Measurements from ENCODE around the gene MAPKBP1. TPM values are rescaled to one million over a fixed set of nuclear protein-coding genes. Genes with fewer than 3 reads are reported as not detected.

Gene MAPKBP1
- total and polyA plus RNA-seq, 9 of the 15 experiments (the other 6 are each of a cell fraction or from before 2014, with no cell fraction given): 0.15 to 9.5 (median 4.5) TPM

GRCh38 chr15:41861736-41862356, 87.6 kb downstream of the MAPKBP1 start (continued):
- no peak for TF ChIP-seq ZNF408 (CRISPR knock-in tag; IDR thresholded peaks at IDR 0.05; ENCODE audit: low read depth)
- no peak for TF ChIP-seq ZFX (CRISPR knock-in tag; IDR thresholded peaks at IDR 0.05)

- no TSS peak for BruUV-seq (replicated peaks)
- Histone ChIP-seq H3K9me1 (ENCODE audit: control insufficient read depth, insufficient read depth, low read length) (no peaks in the 10 kb centered on the region), H3K36me3 (ENCODE audit: control insufficient read depth, insufficient read depth, low read length) (no peaks in the 10 kb centered on the region), H4K20me1 (replicated peaks; ENCODE audit: control insufficient read depth, insufficient read depth, low read length) (peaks cover 10% of the 10 kb centered on the region), H3K4me2 (ENCODE audit: insufficient read depth, low read length) (no peak overlapping the region), H3K4me3 (no peak overlapping the region), H3K9ac (ENCODE audit: insufficient read depth in 1 of 2, low read depth in 2 of 2, low read length in 2 of 2) (no peak overlapping the region), H2AFZ (ENCODE audit: low read depth, low read length) (no peak overlapping the region), H3K9me3 (replicated peaks; ENCODE audit: control insufficient read depth, insufficient read depth, low read depth, low read length) (no peaks in the 10 kb centered on the region; the same call in 1 of the 2 replicates), H3K27me3 (ENCODE audit: control insufficient read depth in 2 of 2, insufficient read depth in 2 of 2, low read length in 2 of 2) (peaks cover 49 to 92% of the 10 kb centered on the region in 2 experiments), H3K4me1 (replicated peaks in 1 of 2; ENCODE audit: control insufficient read depth in 2 of 2, insufficient read depth in 2 of 2, low read length in 2 of 2) (peaks cover 0 to 44% of the 10 kb centered on the region in 2 experiments; a peak in 2 of 5 replicates), H3K79me2 (ENCODE audit: control insufficient read depth, insufficient read depth, low read length) (no peaks in the 10 kb centered on the region), H3K27ac (ENCODE audit: extremely low read depth, low read depth, low read length) (no peak overlapping the region)
- intact Hi-C loops (cut with micrococcal nuclease): no loop called here
- in situ Hi-C loops (cut with MboI): no loop called here
- DNase-seq (ENCODE audit: extremely low read depth in 1 of 4, low spot score in 3 of 4) (no peak), ATAC-seq (no peak), FAIRE-seq (no peak)
- TF ChIP-seq NFIC (IDR thresholded peaks at IDR 0.05) (0 out of 2 replicates have a peak, but pooled peaks have one; percentile 16), ZNF77 (CRISPR knock-in tag; IDR thresholded peaks at IDR 0.05) (no peak)
- ChIA-PET POLR2A (interaction anchor here (0.7 to 1.1 kb wide), 2 partner anchors 10 to 16 kb away, joined by 3 read pairs; no protein-coding TSS in a partner anchor), CTCF (ENCODE audit: low intra/inter-chr PET ratio) (interaction anchor here (0.6 kb wide), 1 partner anchor 200 kb away, joined by 3 read pairs; no protein-coding TSS in a partner anchor)
- 4% methylated on average over 18 of the region's 19 CpGs for WGBS (ENCODE audit: insufficient coverage, low coverage, missing lambda C conversion rate)
Observed at GRCh38 chr15:41862515-41863116, 88.3 kb downstream of the MAPKBP1 start.

Measured in K562 (cell line).